ENCODE data around the gene DNAH7. TPM values are rescaled to one million over a fixed set of nuclear protein-coding genes. Genes with fewer than 3 reads are reported as not detected.

The DNAH7 gene
- polyA plus RNA-seq, 1 experiment: 1.2 TPM

GRCh38 chr2:195756218-195756942 is 312.3 kb downstream of the DNAH7 start:
- POLR2A ChIA-PET: no interaction called here
- Histone ChIP-seq H3K27me3 (ENCODE audit: control insufficient read depth, insufficient read depth, low read length) (no peaks in the 10 kb centered on the region), H3K27ac (ENCODE audit: low read depth, low read length) (no peak overlapping the region), H3K9me3 (ENCODE audit: control insufficient read depth, insufficient read depth, low read length) (no peaks in the 10 kb centered on the region; the same call in 1 of the 2 replicates), H3K4me3 (ENCODE audit: low read depth, low read length) (no peak overlapping the region)
- CTCF ChIA-PET: interaction anchor here (1.1 kb wide), 1 partner anchor 26 kb away, joined by 3 read pairs; no protein-coding TSS in a partner anchor
- TF ChIP-seq CTCF (IDR thresholded peaks at IDR 0.05; ENCODE audit: low read depth, low read length): no peak
- no peak for DNase-seq (ENCODE audit: low read depth, low spot score)

DNA sequence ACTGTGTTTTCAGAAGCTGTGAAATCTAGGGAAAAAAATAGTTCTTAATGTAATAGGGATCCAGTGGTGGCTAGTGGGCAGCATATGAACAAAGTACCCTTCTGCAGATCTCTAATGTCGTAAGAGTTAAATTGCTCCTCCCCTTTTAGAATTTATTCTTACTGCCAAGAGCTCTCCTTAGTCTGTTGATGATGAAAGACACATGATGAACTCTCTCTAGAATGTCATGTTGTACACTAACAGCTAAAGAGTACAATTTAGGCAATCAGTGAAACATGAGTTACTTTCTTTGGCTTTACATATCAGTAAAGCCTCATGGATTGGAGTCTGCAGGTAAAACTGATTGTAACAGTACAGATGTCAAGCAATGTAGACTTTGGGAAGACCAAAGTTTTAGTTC is 327.4 kb downstream of the DNAH7 start:
- H3K27me3 ChIP-seq (ENCODE audit: control insufficient read depth, insufficient read depth, low read length): no peaks in the 10 kb centered on the region
- peaks cover 8% of the 10 kb centered on the region; the same call in 1 of the 2 replicates for H3K9me3 ChIP-seq (ENCODE audit: control insufficient read depth, insufficient read depth, low read length)
- ChIA-PET POLR2A (interaction anchor here (0.7 kb wide), 1 partner anchor 77 kb away, joined by 5 read pairs; no protein-coding TSS in a partner anchor), CTCF (no interaction called here)
- H3K27ac ChIP-seq (ENCODE audit: low read depth, low read length): no peak overlapping the region
- H3K4me3 ChIP-seq (ENCODE audit: low read depth, low read length): no peak overlapping the region
- DNase-seq (ENCODE audit: low read depth, low spot score): no peak
- TF ChIP-seq CTCF (IDR thresholded peaks at IDR 0.05; ENCODE audit: low read depth, low read length): no peak

- Histone ChIP-seq H3K27ac (ENCODE audit: low read depth, low read length) (no peak overlapping the region), H3K4me3 (ENCODE audit: low read depth, low read length) (no peak overlapping the region), H3K9me3 (ENCODE audit: control insufficient read depth, insufficient read depth, low read length) (no peaks in the 10 kb centered on the region), H3K27me3 (ENCODE audit: control insufficient read depth, insufficient read depth, low read length) (no peaks in the 10 kb centered on the region)
- CTCF ChIA-PET: interaction anchor here (0.9 kb wide), 1 partner anchor 78 kb away, joined by 3 read pairs; no protein-coding TSS in a partner anchor
- DNase-seq (ENCODE audit: low read depth, low spot score): no peak
- POLR2A ChIA-PET: no interaction called here
- no peak for TF ChIP-seq CTCF (IDR thresholded peaks at IDR 0.05; ENCODE audit: low read depth, low read length)
These were observed 330.9 kb downstream of the DNAH7 start for GRCh38 chr2:195737511-195738325.

GRCh38 chr2:195735347-195735746 is 333.3 kb downstream of the DNAH7 start:
- Histone ChIP-seq H3K27me3 (ENCODE audit: control insufficient read depth, insufficient read depth, low read length) (no peaks in the 10 kb centered on the region), H3K4me3 (ENCODE audit: low read depth, low read length) (no peak overlapping the region), H3K27ac (ENCODE audit: low read depth, low read length) (no peak overlapping the region), H3K9me3 (ENCODE audit: control insufficient read depth, insufficient read depth, low read length) (no peaks in the 10 kb centered on the region)
- no peak for TF ChIP-seq CTCF (IDR thresholded peaks at IDR 0.05; ENCODE audit: low read depth, low read length)
- DNase-seq (ENCODE audit: low read depth, low spot score): no peak
- CTCF ChIA-PET: no interaction called here
- POLR2A ChIA-PET: no interaction called here

GRCh38 chr2:195734931-195735330 is 333.7 kb downstream of the DNAH7 start:
- Histone ChIP-seq H3K27me3 (ENCODE audit: control insufficient read depth, insufficient read depth, low read length) (no peaks in the 10 kb centered on the region), H3K9me3 (ENCODE audit: control insufficient read depth, insufficient read depth, low read length) (no peaks in the 10 kb centered on the region), H3K27ac (ENCODE audit: low read depth, low read length) (no peak overlapping the region), H3K4me3 (ENCODE audit: low read depth, low read length) (no peak overlapping the region)
- no peak for TF ChIP-seq CTCF (IDR thresholded peaks at IDR 0.05; ENCODE audit: low read depth, low read length)
- ChIA-PET CTCF (no interaction called here), POLR2A (no interaction called here)
- DNase-seq (ENCODE audit: low read depth, low spot score): no peak
